Right renal pelvis (tissue), 4 donors: ENCODE data around the gene MGAT4B. TPM values are rescaled to one million over a fixed set of nuclear protein-coding genes. Genes with fewer than 3 reads are reported as not detected.

Source experiments
- DNase-seq, 4 donors: peaks; one replicate each; pipeline ENCODE4 v3.0.0-alpha.2; 2013; ENCODE audit warnings: low read depth in 4 of 4, low spot score in 3 of 4, missing footprints in 1 of 4
- polyA plus RNA-seq, 4 donors: library from polyadenylated mRNA; unstranded; fragments of 120-200 nt; gene quantifications; one replicate each; pipeline ENCODE4 v1.2.1, GENCODE V29; 2013; ENCODE audit not compliant: insufficient read length in 4 of 4

The MGAT4B gene
- polyA plus RNA-seq, 4 donors: 164 to 206 (median 173) TPM

- no peak for DNase-seq
These were observed 32.2 kb downstream of the MGAT4B start for GRCh38 chr5:179774442-179774841.

DNA sequence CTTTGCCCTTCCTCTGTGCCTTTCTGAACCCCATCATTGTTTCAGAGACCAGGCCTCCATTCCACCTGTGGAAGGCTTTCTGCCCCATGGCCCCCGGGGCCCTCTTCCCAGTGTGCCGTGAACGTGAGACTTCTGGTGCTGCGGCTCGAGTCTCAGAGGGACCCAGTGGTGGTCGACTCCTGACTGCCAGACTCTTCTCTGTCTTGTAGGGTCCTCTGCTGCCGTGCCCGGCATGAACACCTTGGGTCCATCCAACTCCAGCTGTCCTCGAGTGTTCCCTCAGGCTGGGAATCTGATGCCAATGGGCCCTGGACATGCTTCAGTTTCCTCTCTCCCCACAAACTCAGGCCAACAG, 33.0 kb downstream of the MGAT4B start:
- no peak for DNase-seq

DNA sequence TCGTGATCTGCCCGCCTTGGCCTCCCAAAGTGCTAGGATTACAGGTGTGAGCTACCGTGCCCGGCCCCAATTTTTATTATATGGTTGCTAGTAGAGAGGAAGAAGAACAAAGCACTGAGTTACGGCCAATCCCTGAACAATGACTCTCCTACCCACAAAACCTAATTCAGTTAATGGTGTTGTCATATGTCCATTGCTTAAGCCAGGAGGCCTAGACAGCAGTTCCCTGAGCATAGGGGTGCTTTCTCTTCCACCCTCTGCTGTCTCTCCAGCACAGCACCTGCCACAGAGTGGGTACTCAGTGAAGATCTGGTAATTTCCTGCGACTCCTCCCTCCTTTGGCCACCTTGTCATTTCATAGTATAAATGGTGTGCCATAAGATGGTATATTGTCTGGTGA, 34.3 kb downstream of the MGAT4B start:
- no peak for DNase-seq

- no peak for DNase-seq
These were observed 35.3 kb downstream of the MGAT4B start for GRCh38 chr5:179771311-179771895.

- DNase-seq: no peak
These were observed 36.9 kb downstream of the MGAT4B start for GRCh38 chr5:179769796-179770195.

DNA sequence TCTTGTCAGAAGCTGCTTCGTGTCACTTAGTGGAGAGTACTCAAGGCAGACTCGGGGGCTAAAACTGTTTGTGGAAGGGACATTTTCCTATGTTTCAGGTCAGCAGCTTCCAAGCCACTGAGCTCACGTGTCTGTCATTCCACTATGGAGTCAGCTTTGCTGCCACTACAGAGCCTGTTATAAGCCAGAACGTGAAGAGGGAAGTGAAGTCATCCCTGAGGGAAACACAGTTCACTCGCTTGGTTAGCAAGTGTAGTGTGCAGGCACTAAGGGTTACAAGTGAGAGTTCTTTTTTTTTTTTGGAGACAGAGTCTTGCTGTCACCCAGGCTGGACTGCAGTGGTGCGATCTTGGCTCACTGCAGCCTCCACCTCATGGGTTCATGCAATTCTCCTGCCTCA, 37.4 kb downstream of the MGAT4B start:
- DNase-seq: no peak

- DNase-seq: no peak
These were observed 38.2 kb downstream of the MGAT4B start for GRCh38 chr5:179768326-179769085.

DNA sequence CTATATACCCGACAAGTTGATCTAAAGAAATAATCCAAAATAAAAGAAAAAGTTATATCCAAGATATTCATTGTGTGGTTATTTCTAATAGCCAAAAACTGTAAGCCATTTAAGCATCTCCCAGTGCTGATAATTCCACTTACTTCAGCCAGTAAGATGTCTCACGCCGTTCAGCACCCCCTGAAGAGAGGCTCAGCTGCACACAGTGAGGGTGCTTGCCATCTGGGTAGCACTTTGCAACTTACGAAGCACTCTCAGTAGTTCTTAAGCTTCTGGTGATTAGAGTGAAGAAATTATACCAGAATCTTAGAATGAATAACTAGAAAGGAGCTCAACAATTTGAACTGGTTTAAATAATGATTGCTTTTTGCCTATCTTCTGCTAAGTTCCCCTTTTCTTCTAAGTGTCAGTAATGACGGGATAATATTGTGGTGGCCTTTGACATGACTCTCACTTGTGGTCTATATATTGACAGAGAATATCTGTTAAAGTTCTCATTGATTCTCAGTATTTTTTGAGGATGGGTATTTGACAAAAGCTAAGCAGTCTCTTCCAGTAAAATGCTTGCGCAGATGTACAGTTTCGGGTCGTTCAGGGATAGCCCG, 39.1 kb downstream of the MGAT4B start:
- no peak for DNase-seq

DNA sequence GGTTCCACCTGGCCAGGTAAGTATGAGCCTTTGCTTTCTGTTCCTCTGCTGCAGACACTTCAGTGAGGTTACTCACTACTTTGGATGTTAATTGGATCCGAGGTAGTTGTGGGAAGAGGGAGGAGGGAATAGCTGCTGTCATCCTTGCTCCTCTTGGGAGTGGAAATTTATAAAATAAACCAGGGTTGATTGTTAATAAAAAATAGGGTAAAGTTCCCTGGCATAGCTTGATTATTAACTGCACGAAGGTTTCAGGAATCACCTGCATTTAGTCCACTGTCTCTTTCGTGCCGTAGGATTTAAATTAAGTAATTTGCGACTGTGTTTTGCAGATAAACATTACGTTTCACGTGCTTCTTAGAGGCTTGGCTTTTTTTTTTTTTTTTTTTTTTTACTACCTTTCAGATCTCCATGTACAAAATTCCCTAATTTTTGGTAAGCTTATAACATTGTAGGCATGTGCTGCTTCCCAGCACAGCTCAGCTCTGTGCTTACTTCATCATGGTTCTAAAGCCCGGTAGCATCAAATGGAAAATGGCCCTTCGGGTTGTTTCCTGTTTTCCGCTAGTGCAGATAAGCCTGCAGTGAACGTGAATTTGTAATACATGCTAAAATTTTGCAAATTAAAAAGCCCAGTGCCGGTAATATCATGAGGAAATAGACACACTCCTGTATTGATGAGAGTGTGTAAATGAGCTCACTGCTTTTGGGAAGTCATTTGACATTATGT, 39.8 kb downstream of the MGAT4B start:
- DNase-seq: no peak

DNA sequence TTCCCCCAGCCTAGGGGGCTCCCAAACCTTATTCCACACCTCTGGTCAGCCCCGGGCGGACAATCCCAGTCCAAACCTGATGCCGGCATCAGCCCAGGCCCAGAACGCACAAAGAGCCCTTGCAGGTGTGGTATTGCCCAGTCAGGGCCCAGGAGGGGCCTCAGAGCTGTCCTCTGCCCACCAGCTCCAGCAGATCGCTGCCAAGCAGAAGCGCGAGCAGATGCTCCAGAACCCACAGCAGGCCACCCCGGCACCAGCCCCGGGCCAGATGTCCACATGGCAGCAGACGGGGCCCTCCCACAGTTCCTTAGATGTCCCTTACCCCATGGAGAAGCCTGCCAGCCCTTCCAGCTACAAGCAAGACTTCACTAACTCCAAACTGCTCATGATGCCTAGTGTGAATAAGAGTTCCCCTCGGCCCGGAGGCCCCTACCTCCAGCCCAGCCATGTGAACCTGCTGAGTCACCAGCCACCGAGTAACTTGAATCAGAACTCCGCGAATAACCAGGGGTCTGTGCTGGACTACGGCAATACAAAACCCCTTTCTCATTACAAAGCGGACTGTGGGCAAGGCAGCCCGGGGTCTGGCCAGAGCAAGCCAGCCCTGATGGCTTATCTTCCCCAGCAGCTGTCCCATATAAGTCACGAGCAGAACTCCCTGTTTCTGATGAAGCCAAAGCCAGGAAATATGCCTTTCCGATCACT, 40.5 kb downstream of the MGAT4B start:
- DNase-seq: no peak

- no peak for DNase-seq
These were observed 41.3 kb downstream of the MGAT4B start for GRCh38 chr5:179765400-179765799.

DNA sequence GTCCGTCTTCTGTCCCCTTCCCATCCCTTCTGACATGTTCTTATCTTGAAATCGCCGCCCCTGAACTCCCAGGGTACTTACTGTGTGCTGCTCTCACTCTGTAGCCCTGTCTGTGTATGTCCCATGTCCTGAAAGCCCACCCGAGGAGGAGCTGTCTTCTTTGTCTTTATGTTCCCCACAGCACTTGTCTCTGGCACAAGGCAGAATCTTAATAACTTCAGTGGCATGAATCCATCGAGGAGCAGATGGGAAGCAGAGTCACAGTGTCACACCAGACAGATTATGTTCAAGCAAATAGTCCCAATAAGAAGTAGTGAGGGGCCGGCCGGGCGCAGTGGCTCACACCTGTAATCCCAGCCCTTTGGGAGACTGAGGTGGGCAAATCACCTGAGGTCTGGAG, 42.6 kb downstream of the MGAT4B start:
- DNase-seq: no peak

GRCh38 chr5:179763215-179763945, 43.3 kb downstream of the MGAT4B start:
- DNase-seq: peak; percentile 55 to 69 (median 61)

GRCh38 chr5:179762781-179763176, 43.9 kb downstream of the MGAT4B start:
- DNase-seq: no peak

DNA sequence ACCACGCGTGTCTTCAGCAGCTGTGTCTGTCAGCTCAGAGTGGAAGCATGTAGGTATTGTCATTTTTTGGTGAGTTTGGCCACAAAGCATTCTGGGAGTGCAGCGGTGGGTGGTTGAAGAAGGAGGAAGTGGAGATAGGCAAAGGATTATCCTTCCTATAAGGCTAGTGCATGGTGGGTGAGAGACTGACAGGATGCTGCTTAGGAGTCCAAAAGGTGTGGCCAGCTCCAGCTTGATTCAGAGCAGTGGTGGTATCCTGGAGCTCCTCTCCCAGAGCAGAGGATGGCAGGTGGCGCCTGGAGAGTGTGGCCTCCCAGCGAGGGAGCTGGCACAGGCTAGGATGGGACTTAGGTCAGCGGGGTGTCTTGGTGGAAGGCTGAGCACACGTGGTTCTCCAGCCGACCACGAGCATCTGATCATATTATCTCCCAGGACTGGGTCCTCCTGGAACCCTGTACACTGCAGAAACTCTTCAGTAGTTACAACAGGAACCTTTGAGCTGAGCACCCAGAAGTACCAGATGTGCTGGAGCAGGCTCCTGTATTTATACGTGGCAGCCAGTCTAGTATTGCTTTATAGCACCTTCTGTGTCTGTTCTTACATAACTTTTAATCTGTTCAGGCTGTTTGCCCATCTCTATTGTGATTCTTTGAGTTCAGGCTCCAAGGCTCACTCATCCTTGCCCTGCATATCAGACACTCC, 44.4 kb downstream of the MGAT4B start:
- no peak for DNase-seq

- DNase-seq: no peak
These were observed 46.8 kb downstream of the MGAT4B start for GRCh38 chr5:179759581-179760551.

DNA sequence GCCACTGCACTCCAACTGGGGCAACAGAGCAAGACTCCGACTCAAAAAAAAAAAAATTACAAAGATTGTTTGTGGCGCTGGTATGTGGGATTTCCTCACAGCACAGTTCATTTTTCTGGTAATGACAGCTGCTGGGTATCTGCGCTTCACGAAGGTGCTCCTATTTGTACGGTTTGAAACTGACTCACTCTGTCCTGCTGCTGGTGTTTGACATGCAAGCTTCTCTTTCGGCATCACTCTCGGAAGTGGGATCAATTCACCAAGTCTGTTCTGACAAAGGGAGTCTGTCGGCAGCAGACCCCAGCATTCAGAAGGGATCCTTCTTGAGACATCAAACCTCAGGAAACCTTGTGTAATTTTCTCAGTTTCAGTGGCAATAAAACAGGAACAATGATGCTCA, 47.7 kb downstream of the MGAT4B start:
- no peak for DNase-seq

DNA sequence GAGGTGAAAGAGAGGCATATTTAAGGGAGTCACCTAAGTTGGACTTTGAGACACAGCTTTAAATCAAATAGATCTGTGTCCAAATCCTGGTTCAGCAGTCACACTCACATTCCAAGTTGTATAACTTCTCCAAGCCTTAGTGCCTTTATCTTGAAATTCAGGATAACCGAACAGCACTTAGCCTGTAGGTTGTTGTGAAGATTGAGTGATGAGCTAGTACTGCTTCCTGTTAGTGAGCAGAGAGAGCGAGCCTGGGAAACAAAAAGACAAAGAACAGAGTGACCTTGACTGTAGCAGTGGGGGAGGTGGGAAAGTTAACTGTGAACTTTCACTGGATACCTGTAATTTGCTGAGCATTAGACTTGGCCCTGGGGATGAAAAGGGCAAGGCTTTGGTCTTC, 51.6 kb downstream of the MGAT4B start:
- DNase-seq: no peak
